ENCODE data around the gene HOXD11. TPM values are rescaled to one million over a fixed set of nuclear protein-coding genes. Genes with fewer than 3 reads are reported as not detected.

HOXD11 gene
- total and polyA plus RNA-seq, 2 of the 13 experiments (the other 11 are each of a cell fraction or from before 2014, with no cell fraction given) = not detected

GRCh38 chr2:176101216-176101830, 5.8 kb upstream of the HOXD11 start (continued):
- TF ChIP-seq THAP8 (CRISPR knock-in tag; IDR thresholded peaks at IDR 0.05; ENCODE audit: borderline replicate concordance) = no peak
- TF ChIP-seq HNRNPH1 (optimal IDR thresholded peaks at IDR 0.05; ENCODE audit: low read depth, low read length) = no peak
- no peak for TF ChIP-seq PRDM15 (CRISPR knock-in tag; IDR thresholded peaks at IDR 0.05)
- no peak for TF ChIP-seq ZNF580 (CRISPR knock-in tag; IDR thresholded peaks at IDR 0.05; ENCODE audit: borderline replicate concordance, low read depth)
- no peak for TF ChIP-seq HOXD1 (CRISPR knock-in tag; IDR thresholded peaks at IDR 0.05)

- H4K20me1 ChIP-seq (ENCODE audit: insufficient read depth, low read length) = no peaks in the 10 kb centered on the region; the same call in 1 of the 2 replicates
- no peak for FAIRE-seq
- no TSS peak for BruUV-seq (replicated peaks)
- H3K9me3 ChIP-seq (ENCODE audit: low read length) = no peaks in the 10 kb centered on the region
- no peak overlapping the region for H3K27ac ChIP-seq (ENCODE audit: extremely low read length, insufficient read depth, low read length)
- POLR2A ChIA-PET = no interaction called here
- no peaks in the 10 kb centered on the region for H3K79me2 ChIP-seq (ENCODE audit: insufficient read depth, low read length)
- no peak overlapping the region for H2AFZ ChIP-seq (ENCODE audit: low read length)
- H3K4me2 ChIP-seq (ENCODE audit: low read depth, low read length) = no peak overlapping the region
- no peaks in the 10 kb centered on the region for H3K36me3 ChIP-seq (replicated peaks in 1 of 2; ENCODE audit: control insufficient read depth in 1 of 2, insufficient read depth in 2 of 2, low read length in 2 of 2)
- intact Hi-C loops (cut with micrococcal nuclease; ENCODE audit: unreplicated experiment) (no loop called here), in situ Hi-C loops (cut with HindIII; ENCODE audit: extremely low pct_ligation_motif_present, low pct_unique_long_range_greater_than_20kb) (loop anchor here (10.0 kb wide), 1 partner anchor 1067 kb away; no protein-coding TSS in a partner anchor)
- no peak for ATAC-seq
- CTCF ChIA-PET (ENCODE audit: low intra/inter-chr PET ratio, low total read pairs) = no interaction called here
- peaks cover 12% of the 10 kb centered on the region for H3K4me1 ChIP-seq (ENCODE audit: insufficient read depth, low read length)
- peaks cover 38 to 99% of the 10 kb centered on the region in 2 experiments for H3K27me3 ChIP-seq (ENCODE audit: control insufficient read depth in 1 of 2, insufficient read depth in 2 of 2, low read length in 2 of 2)
- no peak overlapping the region for H3K9ac ChIP-seq (ENCODE audit: insufficient read depth, low read depth, low read length)
- H3K4me3 ChIP-seq (replicated peaks in 1 of 3; ENCODE audit: insufficient read depth in 1 of 3, low read depth in 2 of 3, low read length in 3 of 3) = no peak overlapping the region
- DNase-seq (ENCODE audit: low spot score) = no peak
- 21% methylated on average over 5 of the region's 5 CpGs for WGBS (ENCODE audit: low lambda C conversion rate)
- TF ChIP-seq ZNF547 (CRISPR knock-in tag; IDR thresholded peaks at IDR 0.05) (no peak), RELA (CRISPR knock-in tag; IDR thresholded peaks at IDR 0.05) (no peak), TFDP2 (CRISPR knock-in tag; IDR thresholded peaks at IDR 0.05) (no peak), MAFF (IDR thresholded peaks at IDR 0.05; ENCODE audit: low read depth, low read length) (no peak), TEF (CRISPR knock-in tag; IDR thresholded peaks at IDR 0.05) (no peak), HES4 (CRISPR knock-in tag; IDR thresholded peaks at IDR 0.05; ENCODE audit: borderline replicate concordance) (no peak), KLF15 (CRISPR knock-in tag; IDR thresholded peaks at IDR 0.05; ENCODE audit: borderline replicate concordance) (no peak), EED (CRISPR knock-in tag; IDR thresholded peaks at IDR 0.05) (no peak), SYNCRIP (IDR thresholded peaks at IDR 0.05; ENCODE audit: insufficient read depth, low read depth, low read length) (no peak), ZNF225 (CRISPR knock-in tag; IDR thresholded peaks at IDR 0.05) (no peak), ZNF703 (CRISPR knock-in tag; IDR thresholded peaks at IDR 0.05; ENCODE audit: borderline replicate concordance) (no peak)
Measured at GRCh38 chr2:176101842-176102241, 5.2 kb upstream of the HOXD11 start.
